ENCODE measurements around the gene RNF31.

RNF31 gene

DNA sequence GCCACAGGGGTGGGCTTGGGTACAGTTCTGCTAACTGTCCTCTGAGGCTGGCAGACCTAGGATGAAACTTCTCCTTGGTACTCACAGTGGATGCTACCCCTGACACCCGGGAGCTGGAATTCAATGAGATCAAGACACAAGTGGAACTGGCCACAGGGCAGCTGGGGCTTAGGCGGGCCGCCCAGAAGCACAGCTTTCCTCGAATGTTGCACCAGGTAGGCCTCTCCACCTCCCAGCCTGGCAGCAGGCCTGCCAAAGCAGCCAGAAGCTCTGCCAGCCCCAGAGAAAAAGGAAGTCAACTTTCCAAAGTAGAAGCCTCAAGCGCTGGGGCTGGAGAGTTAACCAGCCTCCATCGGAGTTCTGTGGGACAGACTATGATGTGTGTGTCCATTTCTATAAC, 30.1 kb upstream of the RNF31 start:
- DNase-seq, result no peak

DNA sequence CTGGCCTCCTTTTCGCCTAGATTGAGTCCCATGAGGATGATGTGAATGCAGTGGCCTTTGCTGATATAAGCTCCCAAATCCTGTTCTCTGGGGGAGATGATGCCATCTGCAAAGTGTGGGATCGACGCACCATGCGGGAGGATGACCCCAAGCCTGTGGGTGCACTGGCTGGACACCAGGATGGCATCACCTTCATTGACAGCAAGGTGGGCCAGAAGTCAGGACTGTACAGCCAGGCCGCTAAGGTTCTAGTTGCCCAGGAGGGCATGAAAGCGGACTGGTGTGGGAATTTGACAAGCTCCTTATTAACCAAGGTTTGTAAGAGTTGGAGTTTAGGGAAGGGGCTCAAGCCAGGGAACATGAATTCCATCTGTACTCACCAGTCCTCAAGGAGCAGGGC, 27.6 kb upstream of the RNF31 start:
- no peak for DNase-seq

DNA sequence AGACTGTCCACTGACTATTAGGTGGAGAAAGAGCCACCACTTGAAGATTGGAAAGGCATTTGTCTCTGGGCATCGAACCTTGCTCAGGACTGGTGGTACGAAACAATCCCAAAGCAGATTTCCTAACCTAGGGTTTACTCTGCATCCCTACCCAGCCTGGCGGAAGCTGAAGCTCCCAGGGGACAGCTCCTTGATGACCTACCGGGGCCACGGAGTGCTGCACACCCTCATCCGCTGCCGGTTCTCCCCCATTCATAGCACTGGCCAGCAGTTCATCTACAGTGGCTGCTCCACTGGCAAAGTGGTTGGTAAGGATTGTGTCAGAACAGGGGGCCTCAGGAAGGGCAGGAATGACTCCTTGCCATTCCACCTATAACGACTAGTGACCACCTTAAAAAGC, 26.1 kb upstream of the RNF31 start:
- no peak for DNase-seq

DNA sequence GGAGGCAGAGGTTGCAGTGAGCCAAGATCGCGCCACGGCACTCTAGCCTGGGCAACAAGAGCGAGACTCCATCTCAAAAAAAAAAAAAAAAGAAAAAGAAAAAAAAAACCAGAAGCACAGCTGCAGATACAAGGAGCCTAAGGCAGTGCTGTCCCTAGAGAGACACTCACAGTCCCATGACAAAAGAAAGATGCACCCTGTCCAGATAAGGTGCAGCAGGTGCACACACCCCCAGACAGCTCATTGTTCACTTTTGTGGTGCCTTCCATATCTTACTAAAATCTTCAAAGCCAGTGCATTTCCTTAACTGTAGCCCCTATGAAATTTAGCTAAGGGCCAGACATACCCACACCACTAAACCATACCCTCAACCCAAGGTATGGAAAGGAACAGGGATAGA, 24.9 kb upstream of the RNF31 start:
- no peak for DNase-seq

DNA sequence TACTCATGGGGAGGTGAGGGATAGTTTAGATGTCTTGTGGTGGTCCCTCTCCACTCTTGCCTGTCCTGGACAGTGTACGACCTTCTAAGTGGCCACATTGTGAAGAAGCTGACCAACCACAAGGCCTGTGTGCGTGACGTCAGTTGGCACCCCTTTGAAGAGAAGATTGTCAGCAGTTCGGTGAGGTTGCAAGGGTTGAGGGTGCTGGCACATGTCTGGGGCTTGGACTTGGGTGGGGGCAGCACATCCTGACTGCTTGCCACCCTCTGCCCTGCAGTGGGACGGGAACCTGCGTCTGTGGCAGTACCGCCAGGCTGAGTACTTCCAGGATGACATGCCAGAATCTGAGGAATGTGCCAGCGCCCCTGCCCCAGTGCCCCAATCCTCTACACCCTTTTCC, 24.4 kb upstream of the RNF31 start:
- no peak for DNase-seq

DNA sequence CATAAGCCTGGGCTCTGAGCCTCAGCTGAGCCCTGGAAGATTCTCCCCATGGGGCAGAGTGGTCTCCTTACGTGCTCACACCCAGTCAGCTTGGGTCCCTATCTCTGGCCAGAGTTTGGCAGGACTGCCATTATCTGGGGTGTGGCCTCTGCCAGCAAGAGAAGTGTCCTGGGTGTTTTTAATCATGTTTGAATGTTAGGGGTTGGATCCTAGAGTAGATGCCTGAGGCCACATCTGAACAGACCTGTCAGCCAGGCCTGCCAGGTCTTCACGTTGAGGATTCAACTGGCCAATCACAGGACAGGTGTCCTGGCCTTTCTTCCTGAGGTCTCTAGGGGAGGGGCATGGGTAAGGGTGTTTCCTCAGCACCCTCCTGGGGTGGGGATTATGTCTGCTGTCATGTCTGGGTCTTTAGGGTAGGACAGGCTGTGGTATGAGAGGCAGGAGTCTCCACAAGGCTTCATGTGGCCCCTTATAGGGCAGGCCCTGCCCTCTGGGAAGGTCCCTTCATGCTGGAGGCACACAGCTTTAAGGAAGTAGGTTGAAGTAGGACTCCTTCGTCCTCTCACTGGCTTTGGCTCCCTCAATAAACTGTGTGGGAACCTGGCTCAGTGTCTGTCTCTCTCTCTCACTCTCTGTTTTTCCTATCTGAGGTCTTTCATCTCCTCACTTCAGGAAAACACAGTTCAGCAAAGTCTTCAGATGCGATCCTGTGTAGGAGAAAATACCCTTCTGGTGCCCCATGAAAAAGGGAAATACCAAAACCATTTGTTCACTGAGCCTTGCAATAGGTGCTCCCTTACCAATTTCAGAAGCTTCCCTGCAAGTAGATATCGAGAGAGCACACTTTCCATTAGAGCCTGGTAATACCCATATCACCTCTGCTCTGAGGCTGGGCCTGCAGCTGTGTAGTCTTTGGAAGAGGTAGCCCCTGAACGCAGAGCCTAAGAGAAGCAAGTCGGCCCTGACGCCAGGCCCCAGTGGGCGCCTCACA, 23.6 kb upstream of the RNF31 start:
- DNase-seq, result no peak

DNA sequence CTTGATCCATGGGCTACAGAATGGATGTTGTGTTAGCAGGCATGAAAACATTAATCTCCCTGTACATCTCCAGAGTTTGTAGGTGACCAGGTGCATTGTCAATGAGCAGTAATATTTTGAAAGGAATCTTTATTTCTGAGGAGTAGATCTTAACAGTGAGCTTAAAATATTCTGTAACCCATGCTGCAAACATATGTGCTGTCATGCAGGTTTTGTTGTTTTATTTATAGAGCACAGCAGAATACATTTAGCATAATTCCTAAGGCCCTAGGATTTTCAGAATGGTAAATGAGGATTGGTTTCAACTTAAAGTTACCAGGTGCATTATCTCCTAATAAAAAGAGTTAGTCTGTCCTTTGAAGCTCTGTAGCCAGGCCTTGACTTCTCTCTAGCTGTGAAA, 20.4 kb upstream of the RNF31 start:
- DNase-seq, result no peak

DNA sequence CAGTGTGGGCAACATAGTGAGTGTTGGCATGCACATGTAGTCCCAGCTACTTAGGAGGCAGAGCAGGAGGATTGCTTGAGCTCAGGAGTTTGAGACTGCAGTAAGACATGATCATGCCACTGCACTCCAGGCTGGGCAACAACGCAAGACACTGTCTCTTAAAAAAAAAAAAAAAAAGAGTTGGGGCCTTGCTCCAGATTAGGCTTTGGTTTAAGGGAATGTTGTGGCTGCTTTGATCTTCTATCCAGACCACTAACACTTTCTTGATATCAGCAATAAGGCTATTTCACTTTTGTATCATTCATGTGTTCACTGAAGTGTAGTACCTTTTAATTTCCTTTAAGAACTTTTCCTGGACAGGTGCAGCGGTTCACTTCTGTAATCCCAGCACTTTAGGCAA, 19.6 kb upstream of the RNF31 start:
- no peak for DNase-seq

DNA sequence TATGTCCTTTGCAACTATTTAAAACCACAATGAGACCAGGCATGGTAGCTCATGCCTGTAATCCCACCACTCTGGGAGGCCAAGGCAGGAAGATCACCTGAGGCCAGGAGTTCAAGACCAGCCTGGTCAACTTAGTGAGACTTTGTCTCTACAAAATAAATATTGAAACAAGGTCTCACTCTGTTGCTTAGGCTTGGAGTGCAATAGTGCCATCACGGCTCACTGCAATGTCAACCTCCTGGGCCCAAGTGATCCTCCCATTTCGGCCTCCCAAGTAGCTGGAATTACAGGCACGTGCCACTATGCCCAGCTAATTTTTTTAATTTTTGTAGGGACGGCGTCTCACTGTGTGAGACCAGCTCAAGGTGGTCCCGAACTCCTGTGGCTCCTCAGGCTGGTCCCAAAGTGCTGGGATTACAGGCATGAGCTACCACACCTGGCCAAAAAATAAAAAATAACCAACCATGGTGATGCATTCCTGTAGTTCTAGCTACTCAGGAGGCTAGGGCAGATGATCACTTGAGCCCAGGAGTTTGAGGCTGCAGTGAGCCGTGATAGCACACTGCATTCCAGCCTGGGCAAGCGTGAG, 17.8 kb upstream of the RNF31 start:
- DNase-seq, result no peak

DNA sequence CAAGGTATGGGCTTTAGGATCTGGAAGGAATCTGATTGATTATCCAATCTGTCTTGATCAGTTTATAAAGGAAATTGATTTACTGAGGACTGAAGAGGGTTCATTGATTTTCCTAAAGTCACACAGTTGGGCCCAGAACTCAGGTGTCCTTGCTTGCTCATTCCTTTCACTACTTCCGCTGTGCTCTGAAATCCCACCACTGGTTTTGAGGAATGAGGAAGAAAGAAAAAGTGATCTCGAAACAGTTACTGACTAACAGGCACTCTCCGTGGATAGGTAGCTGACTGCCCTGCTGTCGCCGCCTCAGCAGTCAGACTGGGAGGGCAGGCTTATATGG, 16.9 kb upstream of the RNF31 start, which contains the start of gene FITM1:
TSS of gene FITM1 (plus strand) at position 280 of the 337 bp plus-strand sequence. CDS start 905 bp downstream, outside the sequence.
- DNase-seq, result no peak

DNA sequence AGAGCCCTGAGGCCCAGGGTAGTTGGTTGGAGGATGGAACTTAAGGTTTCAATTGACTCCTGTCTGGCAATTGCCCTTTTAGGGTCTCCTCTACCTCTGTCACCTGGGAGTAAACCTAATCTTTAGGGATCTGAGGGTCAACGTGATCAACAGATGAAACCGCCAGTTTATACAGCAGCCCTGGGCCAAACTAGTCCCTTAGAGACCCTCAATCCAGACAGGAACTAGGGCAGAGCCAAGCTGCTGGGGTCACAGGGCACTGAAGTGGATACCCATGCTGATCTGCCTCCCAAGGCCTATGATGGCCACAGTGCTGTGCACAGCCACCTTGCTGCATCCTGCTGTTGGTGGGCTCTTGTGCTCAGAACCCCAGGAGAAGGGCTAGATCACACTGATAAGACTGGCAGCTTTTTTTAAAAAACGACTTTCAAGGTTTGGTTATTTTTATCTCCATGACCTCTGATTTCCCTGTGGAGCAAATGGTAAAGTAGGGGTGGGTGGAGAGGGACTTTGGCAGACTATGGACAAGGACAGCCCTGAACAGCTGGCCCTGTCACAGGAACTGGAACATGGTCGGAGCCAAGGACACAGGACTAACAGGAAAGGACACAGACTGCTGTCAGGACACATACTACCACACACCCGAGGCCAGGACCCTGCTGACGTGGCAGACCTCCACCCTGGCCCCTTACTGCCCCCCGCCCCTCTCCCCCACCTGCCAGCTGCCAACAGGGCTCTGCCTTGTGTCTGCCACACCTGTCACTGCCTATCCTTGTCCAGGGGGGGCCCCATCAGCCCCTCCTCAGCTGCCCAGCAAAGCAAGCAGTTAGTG, 16.4 kb upstream of the RNF31 start:
- no peak for DNase-seq

DNA sequence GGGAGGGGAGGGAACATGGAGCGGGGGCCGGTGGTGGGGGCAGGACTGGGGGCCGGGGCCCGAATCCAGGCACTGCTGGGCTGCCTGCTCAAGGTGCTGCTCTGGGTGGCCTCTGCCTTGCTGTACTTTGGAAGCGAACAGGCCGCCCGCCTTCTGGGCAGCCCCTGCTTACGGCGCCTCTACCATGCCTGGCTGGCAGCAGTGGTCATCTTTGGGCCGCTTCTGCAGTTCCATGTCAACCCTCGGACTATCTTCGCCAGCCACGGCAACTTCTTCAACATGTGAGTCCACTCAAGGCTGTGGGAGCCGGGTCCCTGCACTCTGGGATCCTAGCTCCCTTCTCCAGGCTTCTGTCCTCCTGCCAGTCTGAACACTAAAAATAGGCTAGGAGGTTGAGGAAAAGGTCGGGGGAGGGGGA, 15.7 kb upstream of the RNF31 start:
- DNase-seq, result no peak

DNA sequence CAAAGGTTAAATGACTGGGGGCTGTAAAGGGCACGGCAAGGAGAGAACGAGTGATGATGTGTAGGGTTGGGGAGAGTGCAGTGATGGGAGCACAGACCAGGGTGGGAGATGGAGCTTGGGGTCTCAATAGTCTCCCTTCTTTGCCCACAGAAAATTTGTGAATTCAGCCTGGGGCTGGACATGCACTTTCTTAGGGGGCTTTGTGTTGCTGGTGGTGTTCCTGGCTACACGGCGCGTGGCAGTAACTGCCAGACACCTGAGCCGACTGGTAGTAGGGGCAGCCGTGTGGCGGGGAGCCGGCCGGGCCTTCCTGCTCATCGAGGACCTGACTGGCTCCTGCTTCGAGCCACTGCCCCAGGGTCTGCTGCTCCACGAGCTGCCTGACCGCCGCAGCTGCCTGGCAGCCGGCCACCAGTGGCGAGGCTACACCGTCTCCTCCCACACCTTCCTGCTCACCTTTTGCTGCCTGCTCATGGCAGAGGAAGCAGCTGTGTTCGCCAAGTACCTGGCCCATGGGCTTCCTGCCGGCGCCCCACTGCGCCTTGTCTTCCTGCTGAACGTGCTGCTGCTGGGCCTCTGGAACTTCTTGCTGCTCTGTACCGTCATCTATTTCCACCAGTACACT, 15.1 kb upstream of the RNF31 start:
- DNase-seq, result peak in 1 of 4 experiments; percentile 47

DNA sequence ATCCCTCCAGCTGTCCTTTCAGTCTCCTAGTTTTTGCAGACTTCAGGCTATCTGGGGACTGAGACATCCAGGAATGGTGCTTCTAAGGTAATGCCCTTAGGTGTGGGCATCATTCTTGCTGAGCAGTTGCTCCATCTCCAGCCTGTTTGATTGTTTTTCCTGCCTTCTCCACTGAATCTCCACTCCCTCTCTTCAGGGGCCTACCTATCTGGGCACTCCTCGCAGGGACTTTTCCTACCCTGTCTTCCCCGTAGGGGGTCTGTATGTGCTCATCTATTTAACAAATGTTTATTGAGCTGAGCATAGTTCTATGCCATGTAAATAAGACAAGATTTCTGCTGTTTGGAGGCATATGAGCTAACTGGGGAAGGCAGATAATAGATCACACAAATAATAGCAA, 14.3 kb upstream of the RNF31 start:
- no peak for DNase-seq

DNA sequence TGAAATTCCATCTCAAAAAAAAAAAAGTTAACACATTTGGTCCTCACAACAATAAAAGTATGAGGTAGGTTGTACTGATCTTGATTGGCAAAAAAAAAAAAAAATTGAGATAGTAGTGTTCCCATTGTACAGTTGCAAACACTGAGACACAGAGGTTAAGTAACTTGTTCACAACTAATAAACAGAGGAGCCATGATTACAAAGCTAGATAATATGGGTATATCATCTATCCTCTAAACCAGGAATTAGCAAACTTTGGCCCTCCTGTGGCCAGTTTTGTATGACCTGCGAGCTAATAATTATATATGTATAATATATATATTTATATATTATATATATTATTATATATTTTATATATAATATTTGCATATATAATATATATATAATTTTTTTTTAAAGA, 13.6 kb upstream of the RNF31 start:
- no peak for DNase-seq

DNA sequence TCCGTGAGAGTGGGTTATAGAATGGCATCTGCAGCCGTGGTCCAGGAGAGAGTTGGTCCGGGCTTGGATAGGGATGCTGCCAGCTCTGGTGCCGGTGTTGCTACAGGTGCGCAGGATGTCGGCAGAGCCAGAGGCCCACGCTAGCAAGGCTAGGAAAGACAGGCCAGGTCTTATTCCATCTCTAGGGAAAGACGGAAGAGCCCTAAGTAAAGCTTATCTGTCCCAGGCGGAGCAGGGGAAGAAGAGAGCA, 11.8 kb upstream of the RNF31 start:
- no peak for DNase-seq

DNA sequence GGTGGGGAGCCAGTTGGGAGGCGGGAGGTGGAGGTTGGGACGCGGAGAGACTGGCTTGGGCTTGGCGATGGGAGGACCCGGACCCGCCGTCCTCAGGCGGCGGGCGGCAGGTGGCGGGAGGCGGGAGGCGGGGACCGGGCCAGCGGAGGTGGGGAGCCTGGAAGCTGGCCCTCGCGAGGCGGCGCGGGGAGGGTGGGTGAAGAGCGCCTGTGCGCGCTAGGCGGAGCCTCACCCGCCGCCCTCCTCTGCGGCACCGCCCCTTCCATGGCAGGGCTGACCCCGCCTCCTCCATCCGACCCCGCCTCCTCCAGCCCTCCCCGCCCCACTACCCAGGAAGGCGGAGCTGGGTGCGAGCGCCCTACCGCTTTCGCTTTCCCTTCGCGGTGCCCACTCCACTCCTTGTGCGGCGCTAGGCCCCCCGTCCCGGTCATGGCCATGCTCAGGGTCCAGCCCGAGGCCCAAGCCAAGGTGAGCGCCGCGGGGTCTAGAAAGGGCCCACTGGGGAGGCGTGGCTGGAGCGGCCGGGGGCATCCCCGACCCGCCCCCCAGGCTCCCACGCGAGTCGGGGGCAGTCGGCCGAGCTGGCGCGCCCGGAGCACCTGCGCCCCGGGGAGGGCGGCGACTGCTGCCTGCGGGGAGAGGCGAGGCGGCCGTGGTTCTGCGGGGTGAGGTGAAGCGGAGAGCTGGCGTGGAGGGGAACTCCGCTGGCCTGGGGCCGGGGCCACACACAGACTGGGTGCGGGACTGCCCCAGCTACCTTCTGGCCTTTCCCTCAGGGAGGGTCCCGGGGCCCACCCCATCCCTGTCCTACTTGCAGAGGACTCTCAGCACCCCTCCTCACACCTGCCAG, 11.2 kb upstream of the RNF31 start, which contains the start of gene PSME1:
TSS of gene PSME1 (plus strand) at position 361 of the 850 bp plus-strand sequence. CDS start at position 430, 69 bp downstream.
- peak; percentile 82 to 95 (median 89) for DNase-seq

DNA sequence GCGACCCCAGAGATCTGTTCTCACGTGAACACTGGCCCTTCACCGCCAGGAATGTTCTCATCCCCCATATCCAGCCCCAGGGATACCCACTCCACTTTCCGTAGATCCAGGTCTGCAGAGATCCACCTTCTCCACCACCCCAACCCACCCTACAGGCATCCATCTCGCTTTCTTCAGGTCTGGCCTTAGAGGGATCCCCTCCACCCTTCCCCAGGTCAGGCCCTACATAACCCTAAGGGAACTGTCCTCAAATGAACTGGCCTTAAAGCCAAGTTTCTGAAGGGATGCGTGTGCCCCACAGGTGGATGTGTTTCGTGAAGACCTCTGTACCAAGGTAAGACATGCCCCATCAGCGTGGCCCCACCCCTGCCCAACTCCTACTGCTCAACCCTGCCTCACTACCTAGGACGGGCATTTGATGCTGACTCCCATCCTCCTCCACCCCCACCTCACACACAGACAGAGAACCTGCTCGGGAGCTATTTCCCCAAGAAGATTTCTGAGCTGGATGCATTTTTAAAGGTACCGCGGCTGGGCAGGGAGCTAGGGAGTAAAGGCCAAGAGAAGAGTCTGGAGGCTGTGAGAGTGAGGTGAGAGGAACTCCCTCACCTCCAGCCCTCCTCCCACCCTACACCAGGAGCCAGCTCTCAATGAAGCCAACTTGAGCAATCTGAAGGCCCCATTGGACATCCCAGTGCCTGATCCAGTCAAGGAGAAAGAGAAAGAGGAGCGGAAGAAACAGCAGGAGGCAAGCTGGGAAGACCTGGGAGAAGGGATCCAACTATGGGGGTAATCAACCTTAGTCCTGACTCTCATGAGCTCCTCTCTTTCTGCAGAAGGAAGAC, 10.4 kb upstream of the RNF31 start:
- DNase-seq, result no peak

DNA sequence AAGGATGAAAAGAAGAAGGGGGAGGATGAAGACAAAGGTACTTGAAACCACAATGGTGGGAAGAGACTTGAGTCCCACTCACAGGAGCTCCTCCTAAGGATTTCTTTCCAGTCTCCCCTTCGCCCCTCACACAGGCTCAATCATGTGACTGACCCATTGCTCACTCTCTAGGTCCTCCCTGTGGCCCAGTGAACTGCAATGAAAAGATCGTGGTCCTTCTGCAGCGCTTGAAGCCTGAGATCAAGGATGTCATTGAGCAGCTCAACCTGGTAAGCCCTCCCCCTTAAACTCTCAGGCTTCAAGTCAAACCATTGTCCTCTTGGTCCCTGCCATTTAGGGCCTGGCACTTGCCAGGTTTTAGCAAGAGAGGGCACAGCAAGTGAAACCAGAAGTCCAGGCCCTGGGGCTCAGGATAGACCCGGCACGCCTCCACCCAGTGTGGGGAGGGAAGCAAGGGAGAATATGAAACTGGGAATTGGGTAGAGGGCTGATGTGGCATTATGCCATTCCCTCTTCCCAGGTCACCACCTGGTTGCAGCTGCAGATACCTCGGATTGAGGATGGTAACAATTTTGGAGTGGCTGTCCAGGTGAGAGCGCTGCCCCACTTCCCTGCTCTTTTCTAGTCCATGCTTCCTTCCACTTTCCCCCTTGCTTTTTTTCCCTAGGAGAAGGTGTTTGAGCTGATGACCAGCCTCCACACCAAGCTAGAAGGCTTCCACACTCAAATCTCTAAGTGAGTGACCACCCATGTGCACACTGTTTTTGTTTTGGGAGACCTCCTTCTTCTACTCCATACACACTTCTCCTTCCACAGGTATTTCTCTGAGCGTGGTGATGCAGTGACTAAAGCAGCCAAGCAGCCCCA, 9.5 kb upstream of the RNF31 start:
- no peak for DNase-seq
